ENCODE data around the gene TOP3B.

TOP3B gene

GRCh38 chr22:21972806-21973205 is 9.8 kb downstream of the TOP3B start:
- H3K4me3 ChIP-seq (ENCODE audit: low read depth, low read length), result no peak overlapping the region
- no peak for TF ChIP-seq CTCF (IDR thresholded peaks at IDR 0.05; ENCODE audit: insufficient read depth, low read depth, low read length, missing control alignments)
- DNase-seq (ENCODE audit: low read depth), result no peak

- no peak overlapping the region for H3K4me3 ChIP-seq (ENCODE audit: low read depth, low read length)
- TF ChIP-seq CTCF (IDR thresholded peaks at IDR 0.05; ENCODE audit: insufficient read depth, low read depth, low read length, missing control alignments), result peak; percentile 84
- peak; percentile 63 for DNase-seq (ENCODE audit: low read depth)
These were observed 10.3 kb downstream of the TOP3B start for GRCh38 chr22:21972293-21972779.

DNA sequence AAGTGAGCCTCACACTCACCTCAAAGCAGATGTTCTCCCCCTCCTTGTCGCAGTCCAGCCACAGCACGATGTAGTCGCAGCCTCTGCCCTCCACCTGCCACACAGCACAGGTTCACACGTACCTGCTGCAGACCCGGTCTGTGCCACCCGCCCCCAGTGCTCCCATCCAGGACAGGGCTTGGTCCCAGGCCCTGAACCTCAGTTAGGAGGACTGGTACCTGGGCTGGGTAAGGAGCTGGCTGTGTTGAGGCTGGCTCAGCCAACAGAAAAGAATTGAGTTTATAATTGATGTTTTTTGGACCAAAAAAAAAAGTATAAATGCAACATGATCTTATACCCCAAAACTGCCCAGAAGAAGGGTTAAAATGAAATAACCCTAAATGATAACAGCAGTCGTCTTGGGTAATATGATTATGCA is 10.7 kb downstream of the TOP3B start:
- no peak for DNase-seq (ENCODE audit: low read depth)
- TF ChIP-seq CTCF (IDR thresholded peaks at IDR 0.05; ENCODE audit: insufficient read depth, low read depth, low read length, missing control alignments), result no peak
- no peak overlapping the region for H3K4me3 ChIP-seq (ENCODE audit: low read depth, low read length)

GRCh38 chr22:21970800-21971617 is 11.6 kb downstream of the TOP3B start:
- TF ChIP-seq CTCF (IDR thresholded peaks at IDR 0.05; ENCODE audit: insufficient read depth, low read depth, low read length, missing control alignments), result no peak
- H3K4me3 ChIP-seq (ENCODE audit: low read depth, low read length), result no peak overlapping the region
- DNase-seq (ENCODE audit: low read depth), result no peak

DNA sequence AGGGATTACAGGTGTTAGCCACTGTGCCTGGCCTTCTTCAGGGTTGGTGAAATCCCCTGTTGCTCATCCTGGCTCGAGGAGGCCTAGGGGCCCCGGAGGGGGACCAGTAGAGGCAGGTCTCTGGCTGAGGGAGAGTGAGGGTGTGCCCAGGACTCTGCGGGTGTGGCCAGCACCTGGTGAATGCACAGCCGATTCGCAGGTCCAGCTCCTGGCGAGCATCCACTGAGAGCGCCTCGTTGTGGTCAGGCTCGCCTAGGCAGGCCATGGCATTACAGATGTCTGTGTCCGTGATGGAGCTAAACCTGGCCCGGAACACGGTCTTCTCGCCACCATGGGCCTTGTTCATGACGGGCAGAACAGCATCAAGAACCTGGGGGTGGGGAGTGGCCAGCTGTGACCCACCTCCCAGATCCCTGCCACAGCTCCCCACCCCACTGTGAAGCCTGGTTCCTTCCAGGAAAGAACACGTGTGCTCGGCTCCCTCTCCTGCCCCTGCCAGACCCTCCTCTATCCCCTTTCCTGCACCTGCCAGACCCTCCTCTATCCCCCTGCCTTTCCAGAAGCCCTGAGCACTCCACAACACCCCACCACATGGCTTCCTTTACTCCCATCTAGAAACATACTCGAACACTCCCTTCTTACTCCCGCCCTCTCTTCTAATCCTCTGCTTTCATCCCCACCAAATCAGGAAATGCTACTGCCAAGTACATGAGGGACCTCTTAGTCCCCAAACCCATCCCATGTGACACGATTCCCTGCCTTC is 12.4 kb downstream of the TOP3B start:
- DNase-seq (ENCODE audit: low read depth), result no peak
- TF ChIP-seq CTCF (IDR thresholded peaks at IDR 0.05; ENCODE audit: insufficient read depth, low read depth, low read length, missing control alignments), result no peak

DNA sequence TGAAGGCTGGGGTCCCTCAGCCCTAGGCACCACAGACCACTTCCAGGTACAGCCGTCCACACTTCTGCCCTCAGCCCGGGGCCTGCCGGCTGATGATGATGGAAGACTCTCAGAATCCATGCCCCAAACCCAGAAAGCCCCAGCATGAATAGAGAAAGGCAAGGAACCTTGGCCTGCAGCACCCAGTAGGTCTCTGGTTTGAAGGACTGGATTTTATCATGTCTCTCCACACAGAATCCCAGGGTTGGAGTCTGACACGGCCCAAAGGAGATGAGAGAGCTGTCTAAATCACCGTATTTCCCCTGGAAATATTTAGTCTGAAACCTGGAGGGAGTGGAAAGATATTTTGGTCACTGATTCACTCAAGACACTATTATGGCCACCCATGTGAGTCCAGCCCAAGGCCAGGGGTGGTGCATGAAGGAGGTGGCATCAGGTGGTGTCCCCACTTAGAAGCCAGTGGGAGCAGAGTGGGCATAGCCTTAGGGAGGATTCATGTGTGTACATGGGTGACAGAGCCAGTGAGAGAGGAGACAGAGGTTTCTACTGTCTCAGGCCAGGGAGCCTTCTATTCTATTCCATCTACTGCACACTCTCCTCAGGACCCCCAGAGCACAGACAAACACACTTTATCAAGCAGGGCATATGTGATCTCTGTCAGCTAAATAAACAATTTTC is 14.0 kb downstream of the TOP3B start:
- DNase-seq (ENCODE audit: low read depth), result no peak
- no peak for TF ChIP-seq CTCF (IDR thresholded peaks at IDR 0.05; ENCODE audit: insufficient read depth, low read depth, low read length, missing control alignments)
- no peak overlapping the region for H3K4me3 ChIP-seq (ENCODE audit: low read depth, low read length)

More for the DNA sequence above, 12.4 kb downstream of the TOP3B start:
- H3K4me3 ChIP-seq (ENCODE audit: low read depth, low read length), result no peak overlapping the region
